Endothelial cell (in vitro differentiated cells): ENCODE data around the gene ANKRD13C. TPM values are rescaled to one million over a fixed set of nuclear protein-coding genes. Genes with fewer than 3 reads are reported as not detected.
"Not testable (repeated sequence)": the region's sequence is repeated elsewhere in the genome, so short reads cannot be mapped to it uniquely, and the experiment has no call there.

Source experiments
- DNase-seq: peaks from one replicate; pipeline ENCODE4 v3.0.0; 2021; ENCODE audit warnings: low spot score
- H3K27ac Mint-ChIP-seq: one replicate; pipeline ENCODE4 v1.8.0; 2021; ENCODE audit warnings: mixed read lengths, inconsistent platforms; ENCODE audit not compliant: unreplicated experiment
- H3K27me3 Mint-ChIP-seq: one replicate; pipeline ENCODE4 v1.8.0; 2021; ENCODE audit warnings: mild to moderate bottlenecking, moderate library complexity, mixed read lengths, inconsistent platforms; ENCODE audit not compliant: unreplicated experiment
- H3K36me3 Mint-ChIP-seq: one replicate; pipeline ENCODE4 v1.8.0; 2021; ENCODE audit warnings: mild to moderate bottlenecking, low read depth, mixed read lengths, inconsistent platforms; ENCODE audit not compliant: unreplicated experiment
- H3K4me1 Mint-ChIP-seq: one replicate; pipeline ENCODE4 v1.8.0; 2021; ENCODE audit warnings: mild to moderate bottlenecking, mixed read lengths, inconsistent platforms; ENCODE audit not compliant: unreplicated experiment
- H3K4me3 Mint-ChIP-seq: one replicate; pipeline ENCODE4 v1.8.0; 2021; ENCODE audit warnings: mild to moderate bottlenecking, mixed read lengths, inconsistent platforms; ENCODE audit not compliant: unreplicated experiment
- H3K9me3 Mint-ChIP-seq: one replicate; pipeline ENCODE4 v1.8.0; 2021; ENCODE audit warnings: mixed read lengths, inconsistent platforms; ENCODE audit not compliant: unreplicated experiment
- total RNA-seq: library from RNA; stranded (reverse); fragmentation: NEBNext Ultra II Directional; extraction: Animal tissue kit (Norgen Biotek cat#: 25700); gene quantifications from one replicate; pipeline ENCODE4 v1.2.1, GENCODE V29; 2021; ENCODE audit not compliant: unreplicated experiment
- TF ChIP-seq, protein P1 (sequence below): fragments of 200-600 bp; sonication (generic); IDR thresholded peaks from one replicate; pipeline ENCODE4 v1.5.0; 2021; ENCODE audit warnings: antibody characterized with exemption; ENCODE audit not compliant: unreplicated experiment

The ANKRD13C gene
- total RNA-seq, 1 donor from 2014 or later = 20.9 TPM

GRCh38 chr1:70353044-70353443 lies 1.5 kb downstream of the ANKRD13C start:
- H3K27ac Mint-ChIP-seq = peak overlapping the region; percentile 90
- H3K36me3 Mint-ChIP-seq = peaks cover 15% of the 10 kb centered on the region
- H3K4me1 Mint-ChIP-seq = peaks cover 26% of the 10 kb centered on the region
- peaks cover 12% of the 10 kb centered on the region for H3K27me3 Mint-ChIP-seq
- TF ChIP-seq, protein P1, sequence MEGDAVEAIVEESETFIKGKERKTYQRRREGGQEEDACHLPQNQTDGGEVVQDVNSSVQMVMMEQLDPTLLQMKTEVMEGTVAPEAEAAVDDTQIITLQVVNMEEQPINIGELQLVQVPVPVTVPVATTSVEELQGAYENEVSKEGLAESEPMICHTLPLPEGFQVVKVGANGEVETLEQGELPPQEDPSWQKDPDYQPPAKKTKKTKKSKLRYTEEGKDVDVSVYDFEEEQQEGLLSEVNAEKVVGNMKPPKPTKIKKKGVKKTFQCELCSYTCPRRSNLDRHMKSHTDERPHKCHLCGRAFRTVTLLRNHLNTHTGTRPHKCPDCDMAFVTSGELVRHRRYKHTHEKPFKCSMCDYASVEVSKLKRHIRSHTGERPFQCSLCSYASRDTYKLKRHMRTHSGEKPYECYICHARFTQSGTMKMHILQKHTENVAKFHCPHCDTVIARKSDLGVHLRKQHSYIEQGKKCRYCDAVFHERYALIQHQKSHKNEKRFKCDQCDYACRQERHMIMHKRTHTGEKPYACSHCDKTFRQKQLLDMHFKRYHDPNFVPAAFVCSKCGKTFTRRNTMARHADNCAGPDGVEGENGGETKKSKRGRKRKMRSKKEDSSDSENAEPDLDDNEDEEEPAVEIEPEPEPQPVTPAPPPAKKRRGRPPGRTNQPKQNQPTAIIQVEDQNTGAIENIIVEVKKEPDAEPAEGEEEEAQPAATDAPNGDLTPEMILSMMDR = no peak
- no peak for DNase-seq
- H3K4me3 Mint-ChIP-seq = peak overlapping the region; percentile 94
- H3K9me3 Mint-ChIP-seq = no peaks in the 10 kb centered on the region

- peaks cover 15% of the 10 kb centered on the region for H3K4me1 Mint-ChIP-seq
- DNase-seq, H3K36me3 Mint-ChIP-seq, H3K4me3 Mint-ChIP-seq, H3K9me3 Mint-ChIP-seq, H3K27me3 Mint-ChIP-seq: not testable (repeated sequence)
- peak overlapping the region; percentile 40 for H3K27ac Mint-ChIP-seq
Observed at GRCh38 chr1:70349799-70350198, 4.7 kb downstream of the ANKRD13C start.

DNA sequence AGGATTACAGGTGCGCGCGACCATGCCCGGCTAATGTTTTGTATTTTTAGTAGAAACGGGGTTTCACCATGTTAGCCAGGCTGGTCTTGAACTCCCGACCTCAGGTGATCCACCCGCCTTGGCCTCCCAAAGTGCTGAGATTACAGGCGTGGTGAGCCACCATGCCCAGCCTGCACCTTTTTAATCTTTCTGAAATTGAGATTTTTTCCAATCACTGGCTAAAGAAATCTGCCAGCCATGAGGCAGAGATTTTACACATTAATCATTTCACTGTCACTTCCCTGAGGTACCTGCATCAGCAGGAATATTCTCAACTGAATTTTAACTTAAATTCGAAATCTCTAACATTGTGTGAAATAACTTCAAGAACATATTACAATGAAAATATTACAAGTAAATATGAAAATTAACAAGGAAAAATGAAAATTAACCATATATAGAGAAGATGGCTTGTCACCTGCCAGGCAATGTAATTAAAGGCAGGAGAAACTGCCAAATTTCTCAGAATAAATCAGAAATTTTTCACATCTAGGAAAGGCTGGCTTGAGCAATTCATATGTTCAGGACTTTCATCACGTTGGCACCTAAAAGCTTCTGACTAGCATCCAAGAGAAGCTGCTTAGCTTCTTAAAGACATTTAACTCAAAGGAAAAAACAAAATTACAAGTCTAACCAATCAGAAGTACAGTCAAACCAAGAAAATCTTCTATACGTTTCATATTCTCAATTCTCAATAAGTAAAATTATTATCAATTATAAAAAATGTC lies 5.9 kb downstream of the ANKRD13C start:
- peaks cover 8% of the 10 kb centered on the region for H3K4me1 Mint-ChIP-seq

GRCh38 chr1:70339644-70340043 lies 14.9 kb downstream of the ANKRD13C start:
- DNase-seq, H3K27ac Mint-ChIP-seq, H3K36me3 Mint-ChIP-seq, H3K4me3 Mint-ChIP-seq, H3K9me3 Mint-ChIP-seq, H3K4me1 Mint-ChIP-seq, H3K27me3 Mint-ChIP-seq: not testable (repeated sequence)

More for the DNA sequence above, 5.9 kb downstream of the ANKRD13C start:
- H3K27ac Mint-ChIP-seq = no peak overlapping the region
- no peak for DNase-seq
- TF ChIP-seq, protein P1 = no peak
- H3K36me3 Mint-ChIP-seq = peaks cover 4% of the 10 kb centered on the region
- H3K4me3 Mint-ChIP-seq = no peak overlapping the region
- H3K9me3 Mint-ChIP-seq = no peaks in the 10 kb centered on the region
- H3K27me3 Mint-ChIP-seq = peaks cover 3% of the 10 kb centered on the region

DNA sequence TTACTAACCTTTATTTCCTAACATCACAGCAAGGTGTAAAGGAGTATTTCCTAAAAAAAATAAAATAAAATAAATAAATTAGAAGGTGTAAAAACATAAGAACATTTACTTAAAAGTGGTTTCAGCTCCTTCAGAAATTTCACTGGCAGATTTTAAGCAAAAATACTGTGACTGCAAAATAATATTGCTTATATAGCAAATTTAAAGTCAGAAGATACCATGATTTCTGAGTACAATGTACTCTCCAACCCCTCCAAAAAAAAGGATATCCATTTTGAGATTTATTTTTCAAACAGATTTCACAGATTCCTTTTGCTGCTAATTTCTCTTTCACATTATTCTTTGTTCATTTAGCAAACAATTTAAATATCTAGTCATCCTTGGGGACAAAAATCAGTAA lies 18.5 kb downstream of the ANKRD13C start:
- TF ChIP-seq, protein P1 = no peak
- peaks cover 4% of the 10 kb centered on the region for H3K36me3 Mint-ChIP-seq
- H3K9me3 Mint-ChIP-seq = no peaks in the 10 kb centered on the region
- no peak overlapping the region for H3K27ac Mint-ChIP-seq
- H3K4me1 Mint-ChIP-seq = peaks cover 4% of the 10 kb centered on the region
- H3K4me3 Mint-ChIP-seq = no peak overlapping the region
- H3K27me3 Mint-ChIP-seq = no peaks in the 10 kb centered on the region
- DNase-seq = no peak

GRCh38 chr1:70334436-70334835 lies 20.1 kb downstream of the ANKRD13C start:
- Mint-ChIP-seq H3K36me3 (peaks cover 4% of the 10 kb centered on the region), H3K9me3 (no peaks in the 10 kb centered on the region), H3K27ac (no peak overlapping the region), H3K4me1 (peaks cover 4% of the 10 kb centered on the region), H3K27me3 (no peaks in the 10 kb centered on the region), H3K4me3 (no peak overlapping the region)
- no peak for DNase-seq
- TF ChIP-seq, protein P1 = no peak
